Aorta (tissue), 5 donors: Measurements from ENCODE around the gene TARDBP. TPM values are rescaled to one million over a fixed set of nuclear protein-coding genes. Genes with fewer than 3 reads are reported as not detected.
"Not testable (repeated sequence)": the region's sequence is repeated elsewhere in the genome, so short reads cannot be mapped to it uniquely, and the experiment has no call there.

ENCODE experiments used
- ATAC-seq: fragments of 200-7000 bp; cut with Tn5 transposase; one replicate; pipeline ENCODE4 v1.9.1; 2022; ENCODE audit warnings: moderate library complexity; ENCODE audit not compliant: low FRiP score
- DNase-seq, 2 donors: peaks; one replicate each; pipeline ENCODE4 v3.0.0-alpha.2; 2020
- H3K27ac ChIP-seq, 2 donors: one replicate each; pipeline ENCODE4 v1.5.1; 2013; ENCODE audit warnings: low read length in 2 of 2, mild to moderate bottlenecking in 2 of 2, moderate library complexity in 2 of 2, control low read depth in 1 of 2, inconsistent platforms in 1 of 2, low read depth in 1 of 2
- H3K27me3 ChIP-seq, 2 donors: one replicate each; pipeline ENCODE4 v1.6.1; 2013; ENCODE audit warnings: control low read depth in 1 of 2, low read length in 1 of 2, mild to moderate bottlenecking in 1 of 2, moderate library complexity in 1 of 2; ENCODE audit not compliant: insufficient read depth in 2 of 2, control insufficient read depth in 1 of 2
- H3K36me3 ChIP-seq, 2 donors: one replicate each; pipeline ENCODE4 v1.6.1; 2013; ENCODE audit warnings: control low read depth in 1 of 2, low read length in 1 of 2, mild to moderate bottlenecking in 1 of 2; ENCODE audit not compliant: insufficient read depth in 2 of 2, control insufficient read depth in 1 of 2
- H3K4me1 ChIP-seq, 2 donors: one replicate each; pipeline ENCODE4 v1.6.1; 2013; ENCODE audit warnings: low read length in 2 of 2, control low read depth in 1 of 2, mild to moderate bottlenecking in 1 of 2, moderate library complexity in 1 of 2; ENCODE audit not compliant: insufficient read depth in 2 of 2, control insufficient read depth in 1 of 2
- H3K4me3 ChIP-seq, 2 donors: one replicate each; pipeline ENCODE4 v1.5.1; 2013; ENCODE audit warnings: low read length in 2 of 2, control low read depth in 1 of 2, mild to moderate bottlenecking in 1 of 2
- H3K9me3 ChIP-seq: one replicate; pipeline ENCODE4 v1.6.1; 2013; ENCODE audit warnings: mild to moderate bottlenecking, low read length; ENCODE audit not compliant: control insufficient read depth
- WGBS, 2 donors: extraction: QIAGEN DNeasy Blood & Tissue Kit; methylation state at CpG; one replicate each; pipeline ENCODE4 v1.1.7; 2013; 5-methylcytosine and 5-hydroxymethylcytosine counted together
- intact Hi-C, 2 donors: fragments of 100-400 bp; cut with DNase I; formaldehyde crosslinking; loops; one replicate each; pipeline versions ENCODE4 v1.14.2 to v1.15.0; 2022
- polyA plus RNA-seq, 2 donors: library from polyadenylated mRNA; stranded (reverse); fragments of 200-250 nt; gene quantifications; one replicate each; pipeline ENCODE4 v1.2.3, GENCODE V29; 2013
- total RNA-seq, 2 donors: library from RNA; stranded (reverse); fragmentation: NEBNext Ultra II Directional; extraction: Animal tissue kit (Norgen Biotek cat#: 25700); gene quantifications; one replicate each; pipeline ENCODE4 v1.2.1, GENCODE V29; 2021
- donor health status: healthy with polysubstance abuse.
- donor health status: Bipolar disorder and iron deficiency.
- donor health status: DM: no; HTN: no; CAD: no.
- donor health status: DM: no; HTN: no; CAD: no.
- donor health status: DM: yes; HTN: yes; CAD: no.

TARDBP gene
- total and polyA plus RNA-seq, 4 donors: 124 to 131 (median 127) TPM

DNA sequence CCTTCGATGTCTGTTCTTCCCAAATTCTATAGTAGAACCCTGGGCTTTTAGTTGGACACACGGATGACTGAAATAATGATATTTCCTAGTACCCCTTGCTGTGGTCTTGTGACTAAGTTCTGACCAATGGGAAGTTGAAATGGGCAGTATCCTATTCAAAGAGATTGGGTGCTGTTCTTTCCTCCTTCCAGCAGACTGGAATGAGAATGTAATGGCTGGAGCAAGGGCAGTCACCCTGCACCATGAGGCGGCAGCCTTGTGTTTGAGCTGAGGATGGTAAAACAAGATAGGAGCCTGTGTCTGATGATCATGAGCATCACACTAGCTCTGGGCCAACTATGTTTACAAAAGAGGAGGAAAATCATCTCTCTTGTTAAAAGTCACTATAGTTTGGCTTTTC is 52.5 kb downstream of the TARDBP start:
- no peaks in the 10 kb centered on the region for H3K4me1 ChIP-seq

DNA sequence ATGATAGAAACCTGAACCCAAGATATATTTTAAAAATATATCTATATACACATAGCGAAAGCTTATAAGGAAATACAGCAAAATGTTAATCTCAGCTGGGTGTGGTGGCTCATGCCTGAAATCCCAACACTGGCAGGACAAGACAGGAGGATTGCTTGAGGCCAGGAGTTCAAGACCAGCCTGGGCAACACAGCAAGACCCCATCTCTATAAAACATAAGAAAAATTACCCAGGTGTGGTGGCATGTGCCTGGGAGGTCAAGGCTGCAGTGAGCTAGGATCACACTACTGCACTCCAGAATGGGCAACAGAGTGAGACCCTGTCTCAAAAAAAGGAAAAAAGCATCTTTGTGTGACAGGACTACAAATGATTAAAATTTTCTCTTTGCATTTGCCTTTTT is 53.3 kb downstream of the TARDBP start:
- no peaks in the 10 kb centered on the region for H3K4me1 ChIP-seq
- ATAC-seq (no peak), DNase-seq (no peak)
- intact Hi-C loops: no loop called here
- no peak overlapping the region for H3K4me3 ChIP-seq
- H3K27ac ChIP-seq: no peak overlapping the region
- peaks cover 0 to 15% of the 10 kb centered on the region in 2 donors for H3K36me3 ChIP-seq
- no peaks in the 10 kb centered on the region for H3K9me3 ChIP-seq
- no peaks in the 10 kb centered on the region for H3K27me3 ChIP-seq
- WGBS, 2 donors: 99 to 100% methylated on average over 1 of the region's 1 CpG

More for the DNA sequence above, 52.5 kb downstream of the TARDBP start:
- no peaks in the 10 kb centered on the region for H3K9me3 ChIP-seq
- no peak for DNase-seq
- no peak overlapping the region for H3K4me3 ChIP-seq
- H3K36me3 ChIP-seq: peaks cover 0 to 15% of the 10 kb centered on the region in 2 donors
- H3K27ac ChIP-seq: no peak overlapping the region
- no peak for ATAC-seq
- no peaks in the 10 kb centered on the region for H3K27me3 ChIP-seq
- intact Hi-C loops: no loop called here
- 95 to 96% methylated on average over 3 of the region's 3 CpGs for WGBS, 2 donors

DNA sequence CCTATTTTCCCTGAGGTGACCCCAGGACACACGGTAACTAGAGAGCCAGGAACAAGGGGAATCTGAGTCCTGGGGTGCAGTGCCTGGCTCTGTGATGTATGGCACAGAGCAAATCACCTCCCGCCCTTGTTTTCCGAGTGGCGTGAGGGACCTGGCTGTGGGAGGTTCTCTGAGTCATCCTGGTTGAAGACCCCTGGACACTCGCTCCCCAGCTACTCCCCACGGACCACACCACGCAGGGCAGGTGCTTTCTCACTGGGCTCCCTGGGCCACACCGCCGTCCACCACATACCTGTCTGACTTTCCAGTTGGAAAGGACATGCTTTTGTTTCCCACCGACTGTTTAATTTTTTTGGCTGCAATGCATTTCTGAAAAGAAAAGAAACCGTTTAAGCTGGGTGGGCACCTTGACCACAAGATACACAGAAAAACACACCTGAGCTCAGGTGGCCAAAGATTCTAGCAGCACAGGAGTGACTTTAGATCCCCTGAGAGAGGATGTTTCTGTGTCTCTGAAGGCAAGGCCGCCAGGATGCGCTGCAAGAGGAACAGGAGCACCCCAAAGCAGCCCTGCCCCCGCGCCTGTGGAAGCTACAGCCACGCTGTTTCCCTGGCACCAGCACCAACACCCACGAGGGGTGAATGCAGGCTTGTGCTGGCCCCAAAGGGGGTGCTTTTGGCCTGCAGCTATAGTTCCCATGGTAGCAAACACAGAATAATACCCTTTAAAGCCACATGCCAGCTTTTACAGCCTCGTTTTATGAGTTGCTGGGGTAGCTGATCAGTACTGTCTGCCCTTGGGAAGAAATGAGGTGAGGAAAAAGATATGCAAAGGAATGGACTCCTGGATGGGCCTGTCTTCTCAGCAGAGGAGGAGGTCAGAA is 55.5 kb downstream of the TARDBP start:
- H3K27me3 ChIP-seq: no peaks in the 10 kb centered on the region
- H3K4me3 ChIP-seq: no peak overlapping the region
- intact Hi-C loops: no loop called here
- 86 to 87% methylated on average over 18 of the region's 18 CpGs for WGBS, 2 donors
- ATAC-seq: no peak
- H3K27ac ChIP-seq: no peak overlapping the region
- peaks cover 0 to 15% of the 10 kb centered on the region in 2 donors for H3K36me3 ChIP-seq
- peak in 1 of 2 donors; percentile 45 for DNase-seq
- H3K9me3 ChIP-seq: no peaks in the 10 kb centered on the region
- H3K4me1 ChIP-seq: no peaks in the 10 kb centered on the region

DNA sequence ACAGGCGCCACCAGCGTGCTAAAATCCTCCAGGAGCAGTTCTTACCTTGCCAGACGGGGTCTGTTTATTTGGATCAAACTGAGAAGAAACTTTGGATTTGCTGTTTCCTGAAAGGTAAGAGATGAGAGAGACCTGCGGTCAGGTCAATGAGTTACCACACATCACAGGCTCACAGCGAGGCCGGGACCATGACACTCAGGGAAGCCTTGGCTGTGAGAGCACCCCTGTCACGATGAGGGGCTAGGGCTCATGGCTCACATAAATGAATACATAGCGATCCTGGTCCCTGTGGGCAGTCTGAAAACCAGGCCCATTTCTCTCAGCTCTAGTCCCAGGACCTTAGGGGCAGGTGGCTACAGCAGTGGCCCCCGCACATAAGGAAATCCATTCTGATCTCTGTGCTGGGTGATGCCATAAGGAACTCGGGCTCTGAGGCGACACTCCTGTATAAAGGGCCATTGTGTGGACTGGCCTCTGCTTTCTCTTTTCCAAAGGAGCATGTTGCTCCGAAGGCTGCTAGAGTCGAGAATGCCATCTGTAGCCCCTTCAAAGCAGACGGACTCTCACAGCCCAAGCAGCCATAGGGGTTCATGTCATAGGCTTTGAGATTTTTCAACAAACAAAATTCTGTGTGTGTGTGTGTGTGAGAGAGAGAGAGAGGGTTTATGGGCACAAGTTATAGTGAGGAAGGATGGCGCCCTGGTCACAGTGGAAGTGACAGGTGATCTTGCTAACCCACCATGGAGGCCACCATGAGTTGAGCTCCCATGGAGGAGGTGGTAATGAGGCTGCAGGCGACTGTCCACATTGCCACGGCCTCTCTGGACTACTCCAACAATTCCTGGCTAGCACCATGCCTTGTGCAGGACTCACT is 56.4 kb downstream of the TARDBP start:
- intact Hi-C loops: no loop called here
- DNase-seq: peak in 1 of 2 donors; percentile 31
- ATAC-seq: no peak
- H3K36me3 ChIP-seq: peaks cover 0 to 16% of the 10 kb centered on the region in 2 donors
- no peaks in the 10 kb centered on the region for H3K9me3 ChIP-seq
- H3K27ac ChIP-seq: no peak overlapping the region
- 91 to 94% methylated on average over 17 of the region's 17 CpGs for WGBS, 2 donors
- H3K27me3 ChIP-seq: no peaks in the 10 kb centered on the region
- no peak overlapping the region for H3K4me3 ChIP-seq
- H3K4me1 ChIP-seq: no peaks in the 10 kb centered on the region

DNA sequence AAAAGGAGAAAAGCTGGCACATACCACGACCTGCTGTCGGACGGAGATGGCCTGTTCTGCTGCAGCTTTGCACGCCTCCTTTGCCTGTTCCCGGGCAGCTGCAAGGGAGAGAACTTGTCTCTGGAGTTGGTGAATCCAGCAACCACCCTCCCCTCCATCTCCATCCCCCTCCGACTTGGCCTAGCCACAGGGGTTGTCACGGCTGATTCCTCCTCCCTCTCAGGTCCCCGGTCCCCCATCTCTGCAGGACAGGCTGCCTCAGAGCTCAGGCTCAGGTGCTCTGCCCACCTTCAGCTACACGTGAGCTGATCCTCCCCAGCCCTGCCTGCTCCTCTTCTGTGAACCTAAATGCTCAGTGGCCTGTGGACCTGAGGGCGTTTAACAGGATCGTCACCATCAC is 58.4 kb downstream of the TARDBP start:
- no peak overlapping the region for H3K4me3 ChIP-seq
- peak in 1 of 2 donors; percentile 73 for DNase-seq
- no peaks in the 10 kb centered on the region for H3K4me1 ChIP-seq
- ATAC-seq: no peak
- 77 to 86% methylated on average over 11 of the region's 11 CpGs for WGBS, 2 donors
- H3K27me3 ChIP-seq: no peaks in the 10 kb centered on the region
- H3K36me3 ChIP-seq: peaks cover 3 to 13% of the 10 kb centered on the region in 2 donors
- no peak overlapping the region for H3K27ac ChIP-seq
- H3K9me3 ChIP-seq: no peaks in the 10 kb centered on the region
- intact Hi-C loops: no loop called here

DNA sequence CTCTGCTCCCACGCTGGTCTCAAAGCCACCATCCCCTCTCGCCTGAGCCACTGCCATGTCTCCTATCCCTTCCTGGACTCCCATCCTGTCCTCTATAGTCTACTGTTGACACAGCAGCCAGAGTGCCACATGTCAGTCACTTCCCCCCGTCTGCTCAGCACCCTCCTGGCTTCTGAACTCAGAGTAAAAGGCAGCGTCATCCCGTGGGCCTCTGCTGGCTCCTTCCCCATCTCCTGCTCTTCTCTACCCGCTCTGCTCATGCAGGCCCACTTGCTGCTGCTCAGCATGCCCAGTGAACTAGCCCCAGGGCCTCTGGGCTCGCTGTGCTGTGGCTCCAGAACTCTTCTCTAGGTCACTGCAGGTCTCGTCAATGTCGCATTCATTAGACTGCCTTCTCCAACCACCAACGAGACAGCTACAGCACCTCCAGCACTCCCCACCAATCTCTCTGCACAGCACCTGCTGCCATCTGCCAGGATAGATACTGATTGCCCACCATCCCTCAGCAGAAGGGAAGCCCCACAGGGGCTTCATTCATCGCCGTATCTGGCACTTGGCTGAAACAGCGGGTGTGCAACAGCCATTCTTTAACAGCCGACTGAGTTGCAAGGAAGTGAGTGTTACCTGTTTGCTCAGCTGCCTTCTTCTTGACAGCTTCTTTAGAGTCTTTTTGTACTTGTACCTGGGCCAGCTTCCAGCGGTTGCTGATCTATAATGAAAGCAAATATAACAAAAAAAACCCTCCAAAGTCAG is 59.2 kb downstream of the TARDBP start:
- H3K9me3 ChIP-seq: no peaks in the 10 kb centered on the region
- H3K36me3 ChIP-seq: peaks cover 3 to 16% of the 10 kb centered on the region in 2 donors
- no peaks in the 10 kb centered on the region for H3K27me3 ChIP-seq
- intact Hi-C loops: no loop called here
- no peak overlapping the region for H3K27ac ChIP-seq
- DNase-seq: peak in 1 of 2 donors; percentile 55
- no peak for ATAC-seq
- no peak overlapping the region for H3K4me3 ChIP-seq
- no peaks in the 10 kb centered on the region for H3K4me1 ChIP-seq
- WGBS, 2 donors: 77% methylated on average over 15 of the region's 15 CpGs

DNA sequence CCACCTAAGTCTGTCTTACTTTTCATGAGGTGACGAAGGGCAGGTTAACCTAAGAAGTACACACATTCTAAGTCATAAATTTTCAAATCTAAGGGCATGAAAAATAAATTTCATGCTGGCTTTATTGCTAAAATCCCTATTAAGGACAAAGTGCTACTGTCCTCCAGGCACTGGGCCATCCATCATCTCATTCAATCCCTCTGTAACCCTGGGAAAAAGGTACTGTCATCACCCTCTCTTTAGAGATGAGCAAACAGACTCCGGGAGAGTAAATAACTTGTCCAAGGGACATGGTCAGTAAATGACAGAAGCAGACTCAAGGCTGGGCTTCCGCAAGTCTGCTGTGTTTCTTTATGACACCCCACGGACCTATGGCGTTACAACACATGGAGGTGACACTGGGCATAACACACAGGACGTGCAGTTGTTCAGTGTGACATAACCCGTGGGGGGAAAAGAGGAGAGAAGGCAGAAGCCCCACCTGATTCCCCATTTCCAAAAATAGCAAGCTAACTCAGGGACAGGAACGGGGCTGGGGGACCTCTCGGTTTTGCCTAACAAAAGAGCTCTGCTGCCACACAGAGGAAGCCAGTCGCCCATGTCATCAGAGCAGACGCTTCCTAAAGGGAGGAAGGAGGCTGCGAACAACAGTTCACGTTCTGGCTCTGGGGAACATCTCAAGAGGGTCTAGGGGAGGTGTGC is 59.9 kb downstream of the TARDBP start:
- DNase-seq: peak in 1 of 2 donors; percentile 45
- Histone ChIP-seq H3K4me3 (no peak overlapping the region), H3K9me3 (no peaks in the 10 kb centered on the region), H3K4me1 (no peaks in the 10 kb centered on the region), H3K36me3 (peaks cover 3 to 18% of the 10 kb centered on the region in 2 donors), H3K27me3 (no peaks in the 10 kb centered on the region), H3K27ac (no peak overlapping the region)
- ATAC-seq: no peak
- intact Hi-C loops: no loop called here
- 64 to 66% methylated on average over 13 of the region's 13 CpGs for WGBS, 2 donors

DNA sequence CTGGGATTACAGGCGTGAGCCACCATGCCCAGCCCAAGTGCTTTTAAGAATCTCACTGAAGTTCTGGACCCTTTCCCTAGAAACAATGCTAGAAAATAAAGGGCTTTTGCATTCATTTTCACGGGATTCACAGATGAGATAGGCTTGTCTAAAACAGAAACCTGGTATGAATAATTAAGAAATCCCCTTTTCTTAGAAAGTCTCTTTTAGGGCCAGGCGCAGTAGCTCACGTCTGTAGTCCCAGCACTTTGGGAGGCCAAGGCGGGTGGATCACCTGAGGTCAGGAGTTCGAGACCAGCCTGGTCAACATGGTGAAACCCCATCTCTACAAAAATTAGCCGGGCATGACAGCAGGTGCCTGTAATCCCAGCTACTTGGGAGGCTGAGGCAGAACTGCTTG is 60.9 kb downstream of the TARDBP start:
- H3K9me3 ChIP-seq, H3K27me3 ChIP-seq, H3K27ac ChIP-seq, H3K4me3 ChIP-seq, H3K4me1 ChIP-seq, ATAC-seq, intact Hi-C loops: not testable (repeated sequence)
- H3K36me3 ChIP-seq: peaks cover 3 to 18% of the 10 kb centered on the region in 2 donors
- DNase-seq: peak in 1 of 2 donors; percentile 25
- WGBS, 2 donors: 92 to 93% methylated on average over 7 of the region's 7 CpGs
